Hematopoietic multipotent progenitor cell treated with erythropoietin and hydrocortisone succinate and interleukin-3 and kit ligand, for 8 days (in vitro differentiated cells): Measurements from ENCODE around the gene GAMT.
"Not testable (repeated sequence)": the region's sequence is repeated elsewhere in the genome, so short reads cannot be mapped to it uniquely, and the experiment has no call there.

Experiments used
- DNase-seq: peaks from one replicate; pipeline ENCODE4 v3.0.0-alpha.2; 2015

GAMT gene

GRCh38 chr19:1401138-1401888, at the start of gene GAMT:
Gene GAMT, minus strand, starts transcription at chr19:1401542. Its CDS starts 66 bp downstream, at chr19:1401476.
- no peak for DNase-seq

GRCh38 chr19:1449467-1450442, 48.4 kb upstream of the GAMT start, which contains the start of gene APC2:
Gene APC2, plus strand, starts transcription at chr19:1450121. Its CDS starts 2,881 bp downstream, at chr19:1453002.
- no peak for DNase-seq

- DNase-seq = no peak
Observed at GRCh38 chr19:1447944-1448343, 46.6 kb upstream of the GAMT start.

GRCh38 chr19:1447504-1447903, 46.2 kb upstream of the GAMT start:
- no peak for DNase-seq

- DNase-seq = peak; percentile 29
Observed at GRCh38 chr19:1446713-1447481, 45.6 kb upstream of the GAMT start.

- DNase-seq = no peak
Observed at GRCh38 chr19:1445932-1446712, 44.8 kb upstream of the GAMT start.

- peak; percentile 64 for DNase-seq
Observed at GRCh38 chr19:1445185-1445931, 44.0 kb upstream of the GAMT start.

- DNase-seq = no peak
Observed at GRCh38 chr19:1441677-1442438, 40.5 kb upstream of the GAMT start.

- no peak for DNase-seq
Observed at GRCh38 chr19:1441022-1441426, 39.7 kb upstream of the GAMT start.

- DNase-seq = no peak
Observed at GRCh38 chr19:1440418-1440801, 39.1 kb upstream of the GAMT start.

- not testable (repeated sequence) for DNase-seq
Observed at GRCh38 chr19:1439525-1440417, 38.4 kb upstream of the GAMT start.

- no peak for DNase-seq
Observed at GRCh38 chr19:1438933-1439354, 37.6 kb upstream of the GAMT start.

- DNase-seq = peak; percentile 92
Observed at GRCh38 chr19:1438035-1438932, 36.9 kb upstream of the GAMT start, which contains the start of gene RPS15. Gene RPS15, plus strand, starts transcription at chr19:1438396. Its CDS starts 30 bp downstream, at chr19:1438426.

GRCh38 chr19:1437609-1438008, 36.3 kb upstream of the GAMT start:
- DNase-seq = no peak

- DNase-seq = no peak
Observed at GRCh38 chr19:1435378-1435989, 34.1 kb upstream of the GAMT start.

- no peak for DNase-seq
Observed at GRCh38 chr19:1434577-1435060, 33.3 kb upstream of the GAMT start.

- DNase-seq = no peak
Observed at GRCh38 chr19:1434040-1434366, 32.7 kb upstream of the GAMT start.
